Neural progenitor cell (in vitro differentiated cells): ENCODE results near the gene WWOX.

ENCODE experiments used
- EZH2 ChIP-seq: fragments of 200-600 bp; sonication (generic); IDR thresholded peaks from 2 replicates; pipeline ENCODE4 v1.6.1; 2017; ENCODE audit warnings: antibody characterized with exemption, mild to moderate bottlenecking, moderate library complexity
- EZH2phosphoT487 ChIP-seq: fragments of 200-600 bp; sonication (generic); IDR thresholded peaks from 2 replicates; pipeline ENCODE4 v1.6.1; 2017; ENCODE audit warnings: antibody characterized with exemption
- TF ChIP-seq, protein P1 (sequence below): fragments of 200-600 bp; sonication (generic); IDR thresholded peaks from 2 replicates; pipeline ENCODE4 v1.5.1; 2017; ENCODE audit warnings: antibody characterized with exemption, mild to moderate bottlenecking

DNA sequence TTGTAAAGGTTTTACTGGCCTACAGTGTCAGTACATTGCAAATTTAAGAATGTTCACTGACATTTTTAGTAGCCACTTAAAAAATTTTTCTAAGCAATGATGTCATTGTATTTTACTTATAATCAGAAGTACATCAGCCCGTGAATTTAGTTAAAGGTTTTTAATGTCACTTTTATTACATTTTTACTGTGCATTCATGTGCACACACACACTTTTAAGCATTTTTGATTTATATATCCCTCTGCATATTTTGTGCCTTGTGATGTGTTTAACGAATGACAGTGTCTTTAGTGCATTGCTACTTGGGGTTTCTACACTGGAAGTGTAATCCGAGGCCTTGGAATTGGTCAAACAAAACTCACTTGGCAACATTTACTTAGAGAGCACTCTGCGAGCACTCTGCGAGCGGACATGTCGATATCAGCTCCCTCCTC is 190.4 kb downstream of the WWOX start:
- TF ChIP-seq, protein P1, sequence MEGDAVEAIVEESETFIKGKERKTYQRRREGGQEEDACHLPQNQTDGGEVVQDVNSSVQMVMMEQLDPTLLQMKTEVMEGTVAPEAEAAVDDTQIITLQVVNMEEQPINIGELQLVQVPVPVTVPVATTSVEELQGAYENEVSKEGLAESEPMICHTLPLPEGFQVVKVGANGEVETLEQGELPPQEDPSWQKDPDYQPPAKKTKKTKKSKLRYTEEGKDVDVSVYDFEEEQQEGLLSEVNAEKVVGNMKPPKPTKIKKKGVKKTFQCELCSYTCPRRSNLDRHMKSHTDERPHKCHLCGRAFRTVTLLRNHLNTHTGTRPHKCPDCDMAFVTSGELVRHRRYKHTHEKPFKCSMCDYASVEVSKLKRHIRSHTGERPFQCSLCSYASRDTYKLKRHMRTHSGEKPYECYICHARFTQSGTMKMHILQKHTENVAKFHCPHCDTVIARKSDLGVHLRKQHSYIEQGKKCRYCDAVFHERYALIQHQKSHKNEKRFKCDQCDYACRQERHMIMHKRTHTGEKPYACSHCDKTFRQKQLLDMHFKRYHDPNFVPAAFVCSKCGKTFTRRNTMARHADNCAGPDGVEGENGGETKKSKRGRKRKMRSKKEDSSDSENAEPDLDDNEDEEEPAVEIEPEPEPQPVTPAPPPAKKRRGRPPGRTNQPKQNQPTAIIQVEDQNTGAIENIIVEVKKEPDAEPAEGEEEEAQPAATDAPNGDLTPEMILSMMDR: no peak
- no peak for TF ChIP-seq EZH2
- TF ChIP-seq EZH2phosphoT487: no peak
